ENCODE data around the gene CDH4.

- TF ChIP-seq NRF1 (conservative IDR thresholded peaks at IDR 0.05 in 1 of 2, IDR thresholded peaks at IDR 0.05 in 1 of 2), result no peak
- no peak for TF ChIP-seq ETV6 (IDR thresholded peaks at IDR 0.05; ENCODE audit: borderline replicate concordance in 1 of 2, low read depth in 2 of 2, low read length in 1 of 2)
- TF ChIP-seq ETV6 (CRISPR knock-in tag; IDR thresholded peaks at IDR 0.05; ENCODE audit: borderline replicate concordance), result no peak
- TF ChIP-seq CEBPB (tag; IDR thresholded peaks at IDR 0.05), result no peak
- TF ChIP-seq, protein P1, sequence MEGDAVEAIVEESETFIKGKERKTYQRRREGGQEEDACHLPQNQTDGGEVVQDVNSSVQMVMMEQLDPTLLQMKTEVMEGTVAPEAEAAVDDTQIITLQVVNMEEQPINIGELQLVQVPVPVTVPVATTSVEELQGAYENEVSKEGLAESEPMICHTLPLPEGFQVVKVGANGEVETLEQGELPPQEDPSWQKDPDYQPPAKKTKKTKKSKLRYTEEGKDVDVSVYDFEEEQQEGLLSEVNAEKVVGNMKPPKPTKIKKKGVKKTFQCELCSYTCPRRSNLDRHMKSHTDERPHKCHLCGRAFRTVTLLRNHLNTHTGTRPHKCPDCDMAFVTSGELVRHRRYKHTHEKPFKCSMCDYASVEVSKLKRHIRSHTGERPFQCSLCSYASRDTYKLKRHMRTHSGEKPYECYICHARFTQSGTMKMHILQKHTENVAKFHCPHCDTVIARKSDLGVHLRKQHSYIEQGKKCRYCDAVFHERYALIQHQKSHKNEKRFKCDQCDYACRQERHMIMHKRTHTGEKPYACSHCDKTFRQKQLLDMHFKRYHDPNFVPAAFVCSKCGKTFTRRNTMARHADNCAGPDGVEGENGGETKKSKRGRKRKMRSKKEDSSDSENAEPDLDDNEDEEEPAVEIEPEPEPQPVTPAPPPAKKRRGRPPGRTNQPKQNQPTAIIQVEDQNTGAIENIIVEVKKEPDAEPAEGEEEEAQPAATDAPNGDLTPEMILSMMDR (IDR thresholded peaks at IDR 0.05 in 2 of 3, conservative IDR thresholded peaks at IDR 0.05 in 1 of 3; ENCODE audit: insufficient read depth in 2 of 3, low read depth in 1 of 3, low read length in 3 of 3), result no peak
- TF ChIP-seq HCFC1 (IDR thresholded peaks at IDR 0.05; ENCODE audit: low read depth, low read length), result no peak
- no peak; the same call in 1 of the 2 replicates for TF ChIP-seq CBFA2T3 (IDR thresholded peaks at IDR 0.05)
- TF ChIP-seq CHD2 (IDR thresholded peaks at IDR 0.05; ENCODE audit: low read depth, low read length), result no peak
- no peak for TF ChIP-seq POLR2A (conservative IDR thresholded peaks at IDR 0.05)
- TF ChIP-seq ZNF174 (CRISPR knock-in tag; IDR thresholded peaks at IDR 0.05), result no peak
- no peak for TF ChIP-seq EZH2 (IDR thresholded peaks at IDR 0.05; ENCODE audit: borderline replicate concordance, low read depth, low read length)
- no peak for TF ChIP-seq CC2D1A (IDR thresholded peaks at IDR 0.05)
- no peak for TF ChIP-seq FOXK1 (CRISPR knock-in tag; IDR thresholded peaks at IDR 0.05; ENCODE audit: borderline replicate concordance)
- TF ChIP-seq ZNF274 (IDR thresholded peaks at IDR 0.05; ENCODE audit: borderline replicate concordance, low read depth, low read length), result no peak
Measured at GRCh38 chr20:61865353-61865752, 613.3 kb downstream of the CDH4 start.
